Effector CD8-positive, alpha-beta T cell (primary cell): ENCODE data around the gene BLOC1S1.
A peak's percentile ranks its signal among the peaks of the same experiment; 100 is the strongest.

Experiments
- DNase-seq: peaks from one replicate; lab custom pipeline; 2025; lab: John Stamatoyannopoulos, UW

Gene BLOC1S1

DNA sequence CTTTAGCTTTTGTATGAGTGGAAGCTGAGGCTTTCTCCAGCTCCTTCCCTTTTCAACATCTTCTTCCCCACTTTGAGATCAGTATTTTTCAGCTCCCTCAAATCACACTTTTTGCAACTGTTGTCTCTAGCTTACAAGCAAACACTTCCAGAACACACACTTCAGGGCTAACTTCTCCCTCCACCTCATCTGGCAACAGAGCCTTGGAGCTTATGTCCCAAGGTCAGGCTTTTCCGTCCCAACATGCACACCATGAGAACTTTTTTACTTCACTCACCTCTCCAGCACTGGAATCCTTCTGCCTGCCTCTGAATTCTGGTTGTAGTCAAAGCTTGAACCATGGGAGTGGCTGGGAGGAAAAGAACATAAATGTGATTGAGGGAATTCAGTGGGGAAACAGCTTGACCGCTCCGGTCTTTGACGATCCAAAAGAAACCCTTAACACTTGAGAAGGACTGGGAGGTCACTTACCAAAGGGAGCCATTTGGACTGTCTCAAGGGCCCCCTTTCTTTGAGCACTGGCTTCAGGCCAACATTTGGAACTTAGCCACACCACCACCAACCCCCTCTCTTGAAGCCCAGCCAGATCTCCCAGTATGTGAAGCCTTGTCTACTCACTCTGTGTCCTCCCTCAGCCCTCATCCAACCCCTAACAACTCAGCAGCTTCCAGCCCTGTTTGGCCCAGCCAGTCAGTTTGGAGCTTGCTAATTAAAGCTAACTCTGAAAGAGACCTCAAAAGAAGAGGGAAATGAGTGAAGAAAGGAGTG lies 3.9 kb upstream of the BLOC1S1 start:
- no peak for DNase-seq

DNA sequence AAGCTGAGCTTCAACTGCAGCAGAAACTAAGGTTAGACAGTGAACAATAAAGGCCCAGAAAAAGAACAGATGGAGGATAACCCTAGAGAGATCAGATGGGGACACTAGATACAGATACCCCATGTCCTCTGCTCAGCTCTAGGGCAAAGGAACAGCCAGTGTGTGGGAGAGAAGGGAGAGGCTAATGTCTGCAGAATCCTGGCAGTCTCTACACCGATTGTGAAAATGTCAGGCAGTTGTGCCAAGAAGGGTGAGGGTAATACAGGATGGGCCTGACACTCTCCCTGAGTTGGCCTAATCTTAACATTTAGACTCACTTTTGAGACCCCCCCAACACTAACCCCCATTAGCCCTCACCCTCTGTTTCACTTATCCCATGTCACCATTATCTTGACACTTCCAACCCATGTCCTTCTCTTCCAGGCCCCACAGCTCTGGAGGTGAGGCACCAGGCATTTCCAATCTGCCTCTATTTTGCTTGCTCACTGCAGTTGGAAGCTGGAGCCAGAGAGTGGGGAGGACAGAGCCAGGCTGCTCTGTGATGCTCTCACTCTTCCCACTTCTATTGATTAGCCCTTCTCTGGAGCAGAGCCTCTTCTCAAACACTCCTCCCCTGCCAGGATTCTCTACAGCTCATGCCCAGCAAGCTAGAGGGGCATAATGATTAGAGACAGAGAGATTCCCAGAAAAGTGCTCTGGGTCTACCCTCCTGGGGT lies 3.0 kb upstream of the BLOC1S1 start:
- DNase-seq: no peak

- no peak for DNase-seq
These were observed 2.1 kb upstream of the BLOC1S1 start for GRCh38 chr12:55713721-55714120.

GRCh38 chr12:55715169-55715764 lies 579 bp upstream of the BLOC1S1 start:
- no peak for DNase-seq

DNA sequence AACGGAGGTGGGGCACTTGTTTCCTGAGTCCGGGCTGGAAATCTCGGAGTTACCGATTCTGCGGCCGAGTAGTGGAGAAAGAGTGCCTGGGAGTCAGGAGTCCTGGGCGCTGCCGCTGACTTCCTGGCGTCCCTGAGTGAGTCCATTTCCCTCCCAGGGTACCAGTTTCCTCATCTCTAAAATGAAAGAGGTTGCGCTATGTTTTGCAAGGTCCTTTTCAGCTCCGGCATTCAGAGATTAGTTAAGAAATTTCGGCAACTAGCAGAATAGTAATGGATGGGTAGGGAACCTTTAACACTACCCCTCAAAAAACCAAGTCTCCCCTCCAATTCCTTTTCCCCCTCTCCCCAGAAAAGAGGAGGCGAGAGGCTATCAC lies 724 bp downstream of the BLOC1S1 start:
- no peak for DNase-seq

DNA sequence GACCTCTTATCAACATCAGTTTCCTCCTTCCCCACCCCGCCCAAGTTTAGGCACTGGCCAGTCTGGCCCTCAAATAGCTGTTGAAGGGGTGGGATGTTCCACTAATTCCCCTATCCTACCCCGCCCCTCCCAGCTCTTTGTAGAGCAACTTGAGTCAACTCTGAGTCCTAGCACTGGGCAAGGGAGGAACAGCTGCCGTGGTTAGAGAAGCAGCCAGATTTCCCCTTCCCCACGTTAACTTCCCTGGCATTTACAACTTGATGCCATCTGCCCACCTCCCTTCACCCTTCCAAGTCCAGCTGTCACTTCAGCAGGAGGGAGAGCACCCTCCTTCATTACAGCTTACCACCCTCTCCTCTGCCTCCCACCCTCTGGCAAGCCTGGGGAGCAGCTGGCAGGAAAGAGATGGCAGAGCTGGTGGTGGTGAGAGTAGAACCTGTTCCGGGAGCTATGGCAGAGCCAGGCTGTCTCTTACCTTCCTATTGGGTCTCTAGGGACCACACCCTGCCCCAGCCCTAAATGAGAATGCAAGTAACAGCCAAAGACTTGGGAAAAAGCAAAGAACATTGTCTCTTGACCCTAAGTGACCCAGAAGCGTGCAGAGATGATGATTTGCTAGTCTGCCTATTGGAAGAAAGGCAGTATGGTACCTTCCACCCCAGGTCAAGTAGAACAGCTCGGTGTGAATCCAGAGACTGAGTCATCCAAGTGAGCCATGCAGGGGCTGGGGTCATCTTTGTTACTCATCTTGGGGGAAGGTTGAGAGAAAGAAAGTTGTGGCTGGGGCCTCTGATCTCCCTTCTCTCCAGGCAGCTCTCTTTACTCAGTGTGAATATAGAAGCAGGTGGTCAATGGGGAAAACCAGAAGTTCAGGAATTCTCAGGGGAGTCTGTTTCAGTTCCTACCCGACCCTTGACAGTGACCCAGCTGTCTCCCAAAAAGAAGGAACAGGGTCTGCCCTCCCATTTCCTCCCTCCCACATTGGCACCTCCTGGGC lies 1.5 kb downstream of the BLOC1S1 start:
- no peak for DNase-seq

- DNase-seq: no peak
These were observed 2.2 kb downstream of the BLOC1S1 start for GRCh38 chr12:55718015-55718414.

DNA sequence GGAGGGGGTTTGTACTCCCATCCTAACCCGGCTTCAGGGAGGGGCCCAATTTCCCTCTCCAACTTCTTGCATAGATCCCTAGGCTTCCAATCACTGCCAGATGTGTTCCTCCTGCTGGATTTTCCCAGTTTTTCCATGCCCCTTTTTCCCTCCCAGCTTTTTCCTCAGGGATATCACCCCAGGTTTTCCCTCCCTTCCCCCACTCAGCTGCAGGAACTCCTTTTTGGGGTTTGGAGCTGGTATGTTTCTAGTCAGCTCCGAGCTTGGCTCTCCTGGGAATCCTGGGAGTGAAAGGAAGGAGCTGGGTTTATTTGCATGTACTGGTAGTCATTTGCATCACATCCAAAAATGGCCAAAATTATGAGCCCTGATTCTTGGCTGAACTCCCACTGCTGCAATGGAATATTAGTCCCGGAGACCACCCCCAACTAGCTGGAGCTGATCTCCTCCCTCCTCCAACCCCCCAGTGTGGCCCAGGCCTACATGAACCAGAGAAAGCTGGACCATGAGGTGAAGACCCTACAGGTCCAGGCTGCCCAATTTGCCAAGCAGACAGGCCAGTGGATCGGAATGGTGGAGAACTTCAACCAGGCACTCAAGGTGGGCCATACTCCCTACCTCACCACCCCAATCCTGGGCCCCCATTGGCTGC lies 2.9 kb downstream of the BLOC1S1 start:
- no peak for DNase-seq

- no peak for DNase-seq
These were observed 3.5 kb downstream of the BLOC1S1 start for GRCh38 chr12:55719371-55719770.

GRCh38 chr12:55720071-55720564 lies 4.3 kb downstream of the BLOC1S1 start, which contains the start of gene RDH5:
Gene RDH5 (plus strand): TSS chr12:55720393. CDS start chr12:55721185, 792 bp downstream.
- DNase-seq: no peak

GRCh38 chr12:55720894-55721444 lies 5.1 kb downstream of the BLOC1S1 start:
- no peak for DNase-seq

DNA sequence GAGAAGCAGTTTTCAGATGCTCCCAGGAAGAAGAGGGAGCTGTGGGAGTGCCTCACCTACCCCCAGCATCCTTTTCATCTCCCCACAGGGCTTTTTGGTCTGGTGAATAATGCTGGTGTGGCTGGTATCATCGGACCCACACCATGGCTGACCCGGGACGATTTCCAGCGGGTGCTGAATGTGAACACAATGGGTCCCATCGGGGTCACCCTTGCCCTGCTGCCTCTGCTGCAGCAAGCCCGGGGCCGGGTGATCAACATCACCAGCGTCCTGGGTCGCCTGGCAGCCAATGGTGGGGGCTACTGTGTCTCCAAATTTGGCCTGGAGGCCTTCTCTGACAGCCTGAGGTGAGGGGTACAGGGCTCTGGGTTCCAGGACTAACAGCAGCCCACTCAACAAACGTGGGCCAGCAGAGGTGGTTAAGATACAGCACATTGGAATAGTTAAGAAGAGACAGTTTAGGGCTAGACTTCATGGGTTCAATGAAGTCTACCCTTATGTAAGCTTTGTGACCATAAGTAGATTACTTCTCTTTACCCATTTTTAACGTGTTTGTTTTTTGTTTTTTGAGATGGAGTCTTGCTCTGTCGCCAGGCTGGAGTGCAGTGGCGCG lies 5.9 kb downstream of the BLOC1S1 start:
- no peak for DNase-seq

- DNase-seq: no peak
These were observed 7.1 kb downstream of the BLOC1S1 start for GRCh38 chr12:55722948-55723347.

GRCh38 chr12:55723516-55724225 lies 7.8 kb downstream of the BLOC1S1 start:
- no peak for DNase-seq

GRCh38 chr12:55724226-55724939 lies 8.5 kb downstream of the BLOC1S1 start:
- peak; percentile 33 for DNase-seq

- no peak for DNase-seq
These were observed 9.1 kb downstream of the BLOC1S1 start for GRCh38 chr12:55724940-55725309.

DNA sequence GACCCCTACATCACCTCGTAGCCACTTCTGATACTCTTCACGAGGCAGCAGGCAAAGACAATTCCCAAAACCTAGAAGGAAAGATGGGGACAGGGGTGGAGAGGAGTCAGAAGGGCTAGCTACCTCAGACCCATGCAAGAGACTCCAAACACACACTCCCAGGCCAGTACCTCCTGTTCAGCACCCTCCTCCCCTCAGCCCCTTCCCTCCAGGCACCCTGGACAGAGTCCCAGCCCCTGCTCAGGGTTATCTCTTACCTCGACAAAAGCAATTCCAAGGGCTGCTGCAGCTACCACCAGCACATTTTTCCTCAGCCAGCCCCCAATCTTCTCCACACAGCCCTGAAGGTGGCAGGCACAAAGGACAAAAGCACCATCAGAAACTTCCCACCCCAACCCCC lies 9.7 kb downstream of the BLOC1S1 start:
- DNase-seq: no peak

DNA sequence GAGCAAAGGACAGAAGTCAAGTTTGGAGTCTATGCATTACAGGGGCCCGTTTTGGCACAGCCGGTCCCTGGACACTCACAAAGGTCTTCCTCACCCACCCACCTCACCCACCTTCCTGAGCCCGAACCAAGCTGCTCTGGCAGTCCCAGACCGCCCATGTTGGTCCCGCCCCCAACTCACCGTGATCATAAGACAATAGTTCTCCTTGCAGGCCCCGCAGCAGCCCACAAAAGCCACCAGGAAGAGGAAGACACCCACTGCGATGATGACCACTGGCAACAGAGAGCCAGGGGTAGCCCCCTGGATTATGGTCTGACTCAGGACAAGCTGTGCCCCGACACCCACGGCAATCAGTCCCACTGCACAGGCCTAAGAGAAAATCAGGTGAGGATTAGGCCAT lies 11.1 kb downstream of the BLOC1S1 start:
- no peak for DNase-seq

- no peak for DNase-seq
These were observed 11.9 kb downstream of the BLOC1S1 start for GRCh38 chr12:55727643-55728185.
